Suppressor macrophage treated with lipopolysaccharide for 4 hours (primary cell): ENCODE measurements around the gene FCER1G.
"Not testable (repeated sequence)": the region's sequence is repeated elsewhere in the genome, so short reads cannot be mapped to it uniquely, and the experiment has no call there.

Experiments used
- DNase-seq: peaks from one replicate; pipeline ENCODE4 v3.0.0-alpha.2; 2020

The FCER1G gene

DNA sequence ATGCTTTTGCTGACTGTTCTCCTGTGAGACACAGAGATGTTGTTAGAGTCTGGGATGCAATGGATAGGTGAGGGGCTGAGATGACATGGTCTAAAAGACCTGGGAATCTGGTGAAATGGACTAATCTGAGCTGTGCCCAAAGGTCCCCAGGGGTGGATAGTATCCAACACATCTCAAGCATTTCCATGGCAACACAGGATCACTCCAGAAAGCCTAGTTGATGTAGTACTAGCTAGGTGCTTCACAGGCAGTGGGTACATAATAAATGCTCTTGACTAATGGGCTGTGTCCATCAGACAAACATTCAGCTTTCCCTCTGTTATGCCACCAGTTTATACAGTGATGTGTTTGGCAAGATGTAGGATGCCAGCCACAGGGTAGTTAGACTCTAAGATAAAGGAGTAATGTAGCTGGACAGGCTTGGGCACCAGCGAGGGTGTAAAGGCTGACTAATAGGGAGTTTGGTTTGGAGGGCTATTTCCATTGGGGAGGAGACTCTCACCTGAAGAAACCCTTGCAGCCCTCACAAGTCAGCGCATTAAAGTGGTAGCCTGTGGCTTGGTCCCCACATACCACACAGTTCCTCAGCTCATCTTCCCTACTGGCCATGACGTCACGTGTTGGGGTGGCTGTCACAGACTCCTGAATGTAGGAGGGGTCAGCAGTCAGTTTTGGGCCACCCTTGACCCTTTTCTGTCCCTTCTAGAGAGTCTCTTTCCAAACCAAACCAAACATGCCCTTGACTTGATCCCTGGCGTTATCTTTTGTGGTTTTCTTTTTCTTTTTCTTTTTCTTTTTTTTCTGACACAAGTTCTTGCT is 21.1 kb downstream of the FCER1G start:
- no peak for DNase-seq

DNA sequence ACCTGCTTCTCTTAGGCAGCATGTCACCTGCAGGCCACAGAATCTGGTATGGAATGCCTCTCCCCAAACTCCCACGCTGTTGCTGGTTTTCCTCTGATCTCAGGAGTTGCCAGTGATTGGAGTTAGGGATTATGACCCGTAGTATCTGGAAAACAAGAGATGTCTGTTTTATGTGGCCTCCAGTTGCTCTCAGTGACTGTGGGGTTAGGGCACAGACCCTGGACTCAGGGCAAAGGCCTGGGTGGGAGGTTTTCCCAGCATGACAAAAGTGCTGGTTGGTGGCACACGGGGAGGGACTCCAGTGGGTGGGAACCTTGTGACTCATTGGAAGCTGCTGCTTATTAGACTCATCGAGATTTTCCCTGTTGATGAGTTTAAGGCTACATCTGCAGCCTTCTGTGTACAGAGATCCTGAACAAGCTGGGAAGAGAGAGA is 23.0 kb downstream of the FCER1G start, which contains the start of gene NR1I3:
NR1I3 (minus strand) TSS at position 165 of the 435 bp plus-strand sequence. CDS start 1,638 bp downstream, outside the sequence.
- DNase-seq = no peak

DNA sequence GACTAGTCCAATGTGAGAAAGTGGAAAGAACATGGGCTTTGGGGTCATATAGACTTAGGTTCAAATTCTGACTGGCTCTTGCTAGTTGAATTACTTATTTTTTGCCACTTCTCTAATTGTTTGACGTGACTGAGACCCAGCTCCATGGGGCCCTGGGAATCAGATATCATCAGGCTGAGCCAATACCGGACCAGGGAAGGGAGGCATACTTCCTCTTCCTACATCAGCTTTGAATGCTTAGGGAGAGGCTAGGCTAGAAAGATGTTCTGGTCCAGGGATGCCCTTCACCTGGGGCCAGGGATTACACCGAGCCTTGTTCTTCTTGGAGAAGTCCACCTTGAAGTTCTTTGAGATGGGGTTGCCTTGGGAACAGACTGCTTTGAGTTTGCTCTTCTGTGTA is 26.6 kb downstream of the FCER1G start:
- no peak for DNase-seq

DNA sequence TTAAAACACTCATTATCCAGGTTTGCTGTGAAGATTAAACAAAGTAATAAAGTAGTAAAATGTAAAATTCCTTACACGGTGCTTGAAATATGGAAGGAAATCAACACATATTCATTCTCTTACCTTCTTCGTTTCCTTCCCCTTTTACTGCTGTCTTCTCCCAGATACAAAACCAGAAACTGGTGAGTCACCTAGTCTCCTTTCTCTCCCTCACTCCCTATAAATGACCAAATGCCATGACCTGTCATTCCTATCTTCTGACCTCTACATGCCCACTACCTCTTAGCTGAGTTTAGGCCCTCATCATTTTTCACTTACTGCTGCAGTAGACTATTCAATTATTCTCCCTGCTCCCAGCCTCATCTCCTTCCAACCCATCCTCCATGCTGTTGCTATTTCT is 27.2 kb downstream of the FCER1G start:
- no peak for DNase-seq

DNA sequence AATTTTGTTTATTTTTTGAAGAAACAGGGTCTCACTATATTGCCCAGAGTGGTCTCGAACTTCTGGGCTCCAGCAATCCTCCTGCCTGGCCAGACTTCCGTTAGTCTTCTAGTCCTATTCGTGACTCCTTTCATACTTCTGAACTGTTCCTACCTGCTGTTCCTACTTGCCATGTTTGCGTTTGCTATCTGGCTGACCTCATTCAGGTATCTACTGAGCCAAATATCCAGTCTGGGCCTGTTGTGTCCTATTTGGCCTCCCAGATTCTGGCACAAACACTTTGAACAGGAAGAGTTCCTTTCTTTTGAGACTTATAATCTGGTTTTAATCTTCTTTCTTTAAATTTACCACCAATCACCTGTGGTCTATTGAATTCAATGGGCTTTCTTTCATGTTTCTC is 29.8 kb downstream of the FCER1G start:
- DNase-seq = no peak

DNA sequence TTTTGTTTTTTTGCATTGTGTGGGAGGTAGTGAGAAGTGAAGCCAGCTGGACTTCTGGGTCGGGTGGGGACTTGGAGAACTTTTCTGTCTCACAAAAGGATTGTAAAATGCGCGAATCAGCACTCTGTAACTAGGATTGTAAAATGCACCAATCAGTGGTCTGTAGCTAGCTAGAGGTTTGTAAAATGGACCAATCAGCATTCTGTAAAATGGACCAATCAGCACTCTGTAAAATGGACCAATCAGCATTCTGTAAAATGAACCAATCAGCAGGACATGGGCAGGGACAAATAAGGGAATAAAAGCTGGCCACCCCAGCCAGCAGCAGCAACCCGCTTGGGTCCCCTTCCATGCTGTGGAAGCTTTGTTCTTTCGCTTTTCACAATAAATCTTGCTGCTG is 35.0 kb downstream of the FCER1G start:
- DNase-seq = not testable (repeated sequence)

DNA sequence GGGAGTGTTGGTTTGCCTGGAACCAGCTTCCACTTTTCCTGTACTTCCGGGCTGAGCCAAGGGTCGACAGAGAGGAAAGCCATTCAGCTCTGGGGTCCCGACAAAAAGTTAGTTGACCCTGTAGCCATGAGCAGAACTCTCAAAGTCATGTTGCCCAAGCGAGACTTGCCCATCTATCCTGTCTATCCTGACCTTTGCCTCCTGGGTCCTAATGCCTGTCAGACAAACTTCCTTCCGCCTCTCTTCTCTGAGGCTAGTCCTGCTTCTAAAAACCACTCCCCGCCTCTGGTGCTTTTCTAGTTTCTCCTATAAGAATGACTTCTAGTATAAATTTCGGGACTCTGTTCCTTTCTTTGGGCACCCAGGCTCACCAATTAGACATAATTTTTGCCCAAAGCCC is 35.7 kb downstream of the FCER1G start:
- DNase-seq = no peak

DNA sequence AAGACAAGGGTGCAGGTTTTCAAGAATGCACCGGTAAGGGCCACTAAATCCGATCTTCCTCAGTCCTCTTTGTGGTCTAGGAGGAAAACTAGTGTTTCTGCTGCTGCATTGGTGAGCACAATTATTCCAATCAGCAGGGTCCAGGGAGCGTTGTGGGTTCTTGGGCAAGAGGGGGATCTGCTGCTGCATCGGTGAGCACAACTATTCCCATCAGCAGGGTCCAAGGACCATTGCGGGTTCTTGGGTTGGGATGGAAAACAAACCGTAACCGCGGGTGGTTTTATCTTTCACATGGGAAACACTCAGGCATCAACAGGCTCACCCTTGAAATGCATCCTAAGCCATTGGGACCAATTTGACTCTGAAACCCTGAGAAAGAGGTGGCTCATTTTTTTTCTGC is 36.5 kb downstream of the FCER1G start:
- no peak for DNase-seq

DNA sequence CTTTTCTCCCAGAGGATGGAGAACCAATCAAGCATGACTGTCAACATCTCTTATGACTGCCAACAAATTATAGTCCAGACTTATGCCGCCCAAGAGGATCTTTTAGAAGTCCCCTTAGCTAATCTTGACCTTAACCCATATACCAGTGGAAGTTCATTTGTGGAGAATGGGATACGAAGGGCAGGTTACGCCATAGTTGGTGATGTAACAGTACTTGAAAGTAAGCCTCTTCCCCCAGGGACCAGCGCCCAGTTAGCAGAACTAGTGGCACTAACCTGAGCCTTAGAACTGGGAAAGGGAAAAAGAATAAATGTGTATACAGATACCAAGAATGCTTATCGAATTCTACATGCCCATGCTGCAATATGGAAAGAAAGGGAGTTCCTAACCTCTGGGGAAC is 40.2 kb downstream of the FCER1G start:
- DNase-seq = not testable (repeated sequence)

DNA sequence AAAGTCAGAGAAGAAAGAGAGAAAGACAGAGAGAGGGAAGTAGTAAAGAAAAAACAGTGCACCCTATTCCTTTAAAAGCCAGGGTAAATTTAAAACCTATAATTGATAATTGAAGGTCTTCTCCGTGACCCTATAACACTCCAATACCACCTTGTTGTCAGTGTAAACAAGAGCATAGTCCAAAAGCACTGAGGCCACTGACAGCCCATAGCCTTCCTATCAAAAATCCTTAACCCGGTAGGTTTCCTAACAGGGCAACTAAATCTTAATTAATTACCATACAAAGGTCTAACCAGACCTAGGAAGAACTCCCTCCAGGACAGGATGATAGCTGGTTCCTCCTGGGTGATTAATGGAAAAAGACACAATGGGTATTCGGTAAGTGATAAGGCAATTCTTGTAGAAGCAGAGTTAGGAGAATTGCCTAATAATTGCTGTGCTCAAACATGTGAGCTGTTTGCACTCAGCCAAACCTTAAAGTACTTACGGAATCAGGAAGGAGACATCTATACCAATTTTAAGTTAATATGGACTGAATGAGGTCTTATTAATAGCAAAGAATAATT is 40.9 kb downstream of the FCER1G start:
- DNase-seq = not testable (repeated sequence)

DNA sequence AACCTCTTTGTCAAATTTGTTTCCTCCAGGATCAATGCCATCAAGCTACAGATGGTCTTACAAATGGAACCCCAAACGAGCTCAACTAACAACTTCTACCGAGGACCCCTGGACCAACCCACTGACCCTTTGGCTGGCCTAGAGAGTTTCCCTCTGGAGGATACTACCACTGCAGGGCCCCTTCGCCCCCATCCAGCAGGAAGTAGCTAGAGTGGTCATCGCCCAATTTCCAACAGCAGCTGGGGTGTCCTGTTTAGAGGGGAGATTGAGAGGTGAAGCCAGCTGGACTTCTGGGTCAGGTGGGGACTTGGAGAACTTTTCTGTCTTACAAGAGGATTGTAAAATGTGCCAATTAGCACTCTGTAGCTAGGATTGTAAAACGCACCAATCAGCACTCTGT is 42.0 kb downstream of the FCER1G start:
- DNase-seq = not testable (repeated sequence)

DNA sequence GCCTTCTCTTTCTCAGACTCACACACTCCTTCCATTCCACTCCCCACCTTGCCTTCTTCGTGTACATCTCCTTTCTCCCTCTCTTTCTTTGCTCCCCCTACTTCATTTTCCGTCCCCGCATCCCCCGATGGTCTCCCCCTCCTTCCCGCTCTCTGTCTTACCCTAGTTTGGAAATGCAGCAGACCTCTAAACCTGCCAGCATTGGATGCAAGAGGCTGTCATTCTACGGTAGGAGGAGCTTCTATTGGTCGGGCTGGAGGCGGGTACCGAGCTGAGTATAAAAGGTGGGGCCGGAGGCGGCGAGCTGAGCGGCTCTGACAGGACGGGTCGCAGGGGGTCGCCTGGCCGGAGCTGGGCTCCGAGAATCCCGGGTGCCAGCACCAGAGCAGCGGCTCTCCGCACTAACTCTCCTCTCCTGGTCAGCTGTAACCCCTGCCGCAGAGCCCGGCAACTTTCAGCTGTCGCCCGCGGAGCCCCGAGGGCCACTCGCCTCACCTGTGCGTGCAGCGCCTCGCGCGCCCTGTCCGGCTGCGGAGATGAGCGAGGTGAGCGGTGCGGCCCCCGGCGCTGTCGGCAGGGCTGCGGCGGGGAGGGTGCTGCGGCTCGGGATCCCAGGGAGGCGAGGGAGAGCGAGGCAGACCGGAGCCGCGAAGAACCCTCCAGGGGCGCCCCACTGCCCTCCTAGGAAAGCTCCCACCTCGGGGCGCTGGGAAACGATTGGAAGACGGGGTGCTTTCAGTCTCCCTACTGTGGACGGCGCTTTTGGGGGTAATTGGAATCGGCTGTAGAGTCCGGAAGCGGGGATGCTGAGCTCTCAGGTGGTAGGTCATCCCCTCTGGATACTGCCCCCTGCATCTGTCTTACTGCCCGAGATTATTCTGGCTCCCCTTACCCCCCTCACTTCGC is 43.6 kb downstream of the FCER1G start, which contains the start of gene PCP4L1:
PCP4L1 (plus strand) TSS at position 307 of the 906 bp plus-strand sequence; CDS start at position 537, 230 bp downstream.
- peak; percentile 43 for DNase-seq

DNA sequence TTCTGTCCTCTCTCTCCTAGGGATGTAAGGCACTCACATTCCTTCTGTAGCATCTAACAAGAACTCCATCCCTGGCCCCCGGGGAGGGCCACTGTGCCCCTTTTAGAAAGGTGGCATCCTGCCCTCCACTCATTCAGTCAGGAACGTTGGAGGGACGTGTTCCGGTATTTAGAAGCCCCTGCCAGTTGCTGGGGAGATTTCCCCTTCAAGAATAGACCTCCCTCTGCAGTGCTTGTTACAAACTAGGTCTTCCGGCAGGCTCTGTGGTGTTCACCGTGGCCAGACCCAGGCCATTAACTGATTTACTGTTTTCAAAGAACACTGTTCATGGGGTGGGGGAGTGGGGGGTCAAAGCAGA is 44.2 kb downstream of the FCER1G start:
- DNase-seq = no peak

DNA sequence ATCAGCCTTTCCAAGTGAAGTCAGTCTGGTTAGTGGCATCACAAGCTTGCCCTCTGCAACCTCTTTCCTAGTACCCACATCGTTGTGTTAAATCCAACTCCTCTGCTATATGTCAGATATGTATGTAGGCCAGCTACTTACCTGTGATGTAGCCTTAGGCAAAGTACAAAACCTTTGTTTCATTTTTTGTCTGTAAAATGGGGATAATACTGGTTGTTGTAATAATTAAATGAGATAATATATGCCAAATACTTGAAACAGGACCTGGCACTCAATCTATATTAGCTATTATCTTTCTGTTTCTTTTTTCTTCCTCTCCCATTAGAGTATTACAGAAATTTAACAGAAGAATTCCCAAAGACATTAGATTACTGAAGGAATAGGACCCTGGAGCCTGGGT is 44.7 kb downstream of the FCER1G start:
- no peak for DNase-seq

DNA sequence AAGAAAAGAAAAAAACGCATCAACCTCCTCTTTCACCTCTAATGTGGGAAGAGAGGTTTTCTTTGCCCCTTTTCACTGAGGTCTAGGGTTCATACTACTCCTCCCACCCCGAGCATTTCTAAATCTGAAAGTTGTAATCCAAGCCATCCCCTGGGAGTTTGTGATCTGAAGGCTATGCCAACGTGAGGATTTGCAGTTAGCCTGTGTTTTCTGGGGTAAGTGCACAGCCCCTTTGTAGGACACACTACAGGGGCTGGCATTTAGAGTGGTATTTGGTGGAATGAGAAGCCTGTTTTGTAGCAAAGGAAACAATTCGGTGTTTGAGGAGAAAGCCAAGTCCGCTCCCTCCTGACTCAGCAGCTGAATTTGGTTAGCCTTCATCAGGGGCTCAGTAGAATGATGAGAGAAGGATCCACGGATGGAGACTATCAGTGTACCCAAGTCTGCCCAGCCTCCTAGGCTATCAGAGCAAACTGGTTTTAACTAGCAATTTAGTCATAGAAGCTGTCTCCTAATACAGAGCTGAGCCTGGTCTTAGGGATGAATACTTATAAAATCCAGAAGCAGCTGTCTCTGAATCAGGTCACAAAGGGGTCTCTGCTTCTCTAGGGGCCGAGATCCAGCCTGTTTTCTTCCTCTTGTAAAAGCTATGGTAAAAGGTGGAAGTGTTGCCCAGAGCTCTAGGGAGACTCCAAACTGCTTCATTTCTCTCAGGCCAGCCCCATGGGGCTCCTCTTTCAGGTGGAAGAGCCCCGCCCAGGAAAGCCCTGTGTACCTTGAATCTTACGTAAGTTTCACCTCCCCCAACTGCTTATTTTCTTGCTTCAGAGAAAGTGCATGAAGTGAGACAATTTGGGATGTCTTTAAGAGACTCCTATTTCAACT is 45.5 kb downstream of the FCER1G start:
- no peak for DNase-seq

DNA sequence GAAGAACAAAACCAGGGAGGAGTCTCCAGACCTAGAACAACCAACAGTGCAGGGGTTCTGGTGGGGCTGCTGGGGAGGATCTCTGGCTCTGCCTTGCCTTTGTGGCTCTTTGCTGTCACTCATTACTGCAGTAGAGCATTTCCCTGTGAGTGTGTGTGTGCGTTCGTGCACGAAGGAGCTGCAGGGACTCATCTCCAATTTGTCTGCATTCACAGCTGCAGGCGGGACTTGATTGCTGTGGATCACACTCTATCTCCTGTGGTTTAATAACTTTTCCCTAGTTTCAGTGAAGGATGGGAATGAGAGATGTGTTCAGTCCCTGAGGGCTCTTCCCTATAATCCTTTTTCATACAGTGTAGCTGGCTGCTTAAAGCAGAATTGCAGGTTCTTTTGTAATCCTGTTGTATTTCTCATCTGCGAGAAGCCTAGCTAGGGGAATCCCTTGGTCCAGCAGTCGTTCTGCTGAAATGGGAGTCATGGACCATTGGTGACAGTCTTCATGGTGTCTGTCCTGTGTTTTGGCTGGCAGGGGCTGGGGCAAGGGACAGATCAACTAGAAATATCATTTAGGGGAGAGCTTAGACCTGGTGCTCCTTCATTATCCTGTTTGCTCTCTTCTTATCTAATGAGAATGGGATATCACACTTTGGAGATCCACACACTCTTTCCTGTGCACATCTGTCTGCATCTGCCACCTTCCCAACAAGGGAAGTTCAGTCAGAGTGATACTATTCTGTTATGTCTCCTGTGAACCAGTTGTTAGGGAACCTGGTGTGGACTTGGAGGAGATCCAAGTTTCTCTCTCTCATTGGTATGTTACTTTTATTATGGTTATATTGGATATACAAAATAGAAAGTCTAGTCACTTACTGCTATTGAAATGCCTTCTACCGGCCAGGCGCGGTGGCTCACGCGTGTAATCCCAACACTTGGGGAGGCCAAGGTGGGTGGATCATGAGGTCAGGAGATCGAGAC is 46.5 kb downstream of the FCER1G start:
- peak; percentile 13 for DNase-seq

DNA sequence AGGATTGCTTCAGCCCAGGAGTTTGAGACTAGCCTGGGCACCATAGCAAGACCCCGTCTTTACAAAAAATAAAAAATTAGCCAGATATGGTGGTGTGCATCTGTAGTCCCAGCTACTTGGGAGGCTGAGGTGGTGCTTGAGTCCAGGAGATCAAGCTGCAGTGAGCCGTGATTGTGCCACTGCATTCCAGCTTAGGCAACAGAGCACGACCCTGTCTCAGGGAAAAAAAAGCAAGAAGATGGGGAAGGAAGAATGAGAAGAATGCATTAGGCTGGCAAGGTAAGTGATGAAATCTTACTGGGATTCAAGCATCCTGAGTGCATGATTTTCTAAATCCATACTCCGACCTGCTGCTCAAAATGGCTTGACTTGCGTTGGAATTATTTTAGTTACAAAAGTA is 50.2 kb downstream of the FCER1G start:
- no peak for DNase-seq

DNA sequence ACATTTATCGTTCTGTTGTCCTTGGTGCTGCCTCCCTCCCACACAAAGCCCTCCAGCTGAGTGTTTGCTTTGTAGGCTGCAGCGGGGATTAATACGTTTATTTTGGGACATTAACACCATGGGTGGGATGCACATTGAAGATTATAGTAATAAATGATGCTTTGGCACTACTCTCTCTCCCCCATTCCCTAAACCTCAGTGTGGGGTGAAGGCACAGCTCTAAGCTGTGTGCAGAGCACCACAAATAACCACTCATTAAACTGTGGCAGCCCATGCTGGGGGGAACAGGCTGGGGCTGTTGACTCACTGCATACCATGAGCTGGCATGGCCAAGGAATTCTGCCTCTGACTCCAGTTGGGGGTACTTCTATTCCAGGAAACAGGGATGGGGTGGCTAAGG is 51.1 kb downstream of the FCER1G start:
- no peak for DNase-seq

DNA sequence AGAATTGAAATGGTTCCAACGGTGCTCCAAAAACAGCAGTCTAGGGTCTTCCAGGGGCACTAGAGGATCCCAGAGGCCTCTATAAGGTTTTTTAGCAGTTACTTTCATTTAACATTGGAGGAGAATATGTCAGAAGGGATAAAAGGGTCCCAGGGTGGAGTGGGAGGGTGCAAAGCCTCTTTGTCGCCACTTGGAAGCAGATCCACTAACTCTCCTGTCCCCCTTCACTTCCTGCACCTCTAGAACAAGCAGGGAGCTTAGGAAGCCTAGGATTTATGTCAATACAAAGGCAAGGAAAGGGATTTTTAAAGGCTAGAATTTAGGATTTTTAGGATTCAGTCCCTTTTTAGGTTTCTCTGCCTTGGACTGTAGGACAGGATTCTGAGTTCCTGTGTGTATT is 51.7 kb downstream of the FCER1G start:
- no peak for DNase-seq

DNA sequence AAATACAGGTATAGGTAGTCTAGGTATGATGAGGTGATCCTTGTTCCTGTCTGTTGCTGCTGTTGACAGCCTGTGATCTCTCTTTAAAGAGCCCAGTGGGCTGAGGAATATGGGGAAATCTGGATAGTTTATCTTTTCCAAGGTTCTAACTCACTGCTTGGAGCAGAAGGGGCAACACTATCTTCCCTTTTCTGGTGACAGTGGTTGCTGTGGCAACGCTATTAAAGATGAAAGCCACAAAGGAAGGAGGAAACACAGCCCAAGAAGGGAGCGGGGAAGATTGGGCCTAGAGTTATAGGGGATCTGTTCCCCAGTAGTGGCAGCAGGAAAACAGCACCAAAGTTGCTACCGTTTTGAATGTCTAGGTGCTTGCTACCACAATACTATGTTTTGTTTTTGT is 52.2 kb downstream of the FCER1G start:
- peak; percentile 34 for DNase-seq
